H9 (cell line): ENCODE data around the gene TCEA2. TPM values are rescaled to one million over a fixed set of nuclear protein-coding genes. Genes with fewer than 3 reads are reported as not detected.

Experiments used
- DNase-seq: peaks from one replicate; pipeline ENCODE4 v3.0.0-alpha.2; 2017
- H2AFZ ChIP-seq: one replicate; pipeline ENCODE4 v1.6.1; 2013; ENCODE audit warnings: mild to moderate bottlenecking, low read length, control low read depth, moderate library complexity
- H2AK5ac ChIP-seq: 2 replicates; pipeline ENCODE4 v1.6.1; 2013; ENCODE audit warnings: low read length, control low read depth, mixed read lengths; ENCODE audit not compliant: insufficient read length
- H2BK120ac ChIP-seq: one replicate; pipeline ENCODE4 v1.6.1; 2013; ENCODE audit warnings: low read depth, mild to moderate bottlenecking, low read length, control low read depth, inconsistent platforms; ENCODE audit not compliant: poor library complexity, severe bottlenecking
- H2BK12ac ChIP-seq: 2 replicates; pipeline ENCODE4 v1.6.1; 2013; ENCODE audit warnings: low read length, control low read depth, mixed read lengths, low read depth; ENCODE audit not compliant: insufficient read length
- H2BK15ac ChIP-seq: 2 replicates; pipeline ENCODE4 v1.6.1; 2013; ENCODE audit warnings: low read depth, low read length, control low read depth
- H2BK20ac ChIP-seq: one replicate; pipeline ENCODE4 v1.6.1; 2013; ENCODE audit warnings: low read depth, mild to moderate bottlenecking, low read length, control low read depth, inconsistent platforms; ENCODE audit not compliant: poor library complexity, severe bottlenecking
- H2BK5ac ChIP-seq: 2 replicates; pipeline ENCODE4 v1.6.1; 2013; ENCODE audit warnings: low read length, control low read depth, mixed read lengths; ENCODE audit not compliant: insufficient read length
- H3K14ac ChIP-seq: 2 replicates; pipeline ENCODE4 v1.6.1; 2013; ENCODE audit warnings: low read length, control low read depth; ENCODE audit not compliant: insufficient read depth
- H3K18ac ChIP-seq: 2 replicates; pipeline ENCODE4 v1.6.1; 2013; ENCODE audit warnings: low read depth, mild to moderate bottlenecking, mixed read lengths, low read length, control low read depth; ENCODE audit not compliant: insufficient read length
- H3K23ac ChIP-seq: 2 replicates; pipeline ENCODE4 v1.6.1; 2013; ENCODE audit warnings: low read length, control low read depth, mixed read lengths, low read depth; ENCODE audit not compliant: insufficient read length
- H3K23me2 ChIP-seq: 2 replicates; pipeline ENCODE4 v1.6.1; 2013; ENCODE audit warnings: low read depth, mild to moderate bottlenecking, mixed read lengths, low read length, control low read depth; ENCODE audit not compliant: insufficient read length, poor library complexity, severe bottlenecking
- H3K27ac ChIP-seq: 2 replicates; pipeline ENCODE4 v1.5.1; 2013; ENCODE audit warnings: low read length, control low read depth, mixed read lengths, low read depth; ENCODE audit not compliant: insufficient read length
- H3K27me3 ChIP-seq: 2 replicates; pipeline ENCODE4 v1.6.1; 2013; ENCODE audit warnings: low read length, control low read depth, inconsistent platforms; ENCODE audit not compliant: insufficient read depth
- H3K4ac ChIP-seq: 2 replicates; pipeline ENCODE4 v1.6.1; 2013; ENCODE audit warnings: low read depth, mild to moderate bottlenecking, control low read depth, inconsistent platforms, low read length, moderate library complexity
- H3K4me1 ChIP-seq: 2 replicates; pipeline ENCODE4 v1.6.1; 2013; ENCODE audit warnings: low read length, control low read depth, inconsistent platforms; ENCODE audit not compliant: insufficient read depth
- H3K4me2 ChIP-seq: 2 replicates; pipeline ENCODE4 v1.6.1; 2013; ENCODE audit warnings: low read length, control low read depth, mixed read lengths; ENCODE audit not compliant: insufficient read length, insufficient read depth
- H3K56ac ChIP-seq: 2 replicates; pipeline ENCODE4 v1.6.1; 2013; ENCODE audit warnings: low read depth, mild to moderate bottlenecking, mixed read lengths, low read length, control low read depth; ENCODE audit not compliant: insufficient read length
- H3K79me1 ChIP-seq: 2 replicates; pipeline ENCODE4 v1.6.1; 2013; ENCODE audit warnings: low read depth, mild to moderate bottlenecking, moderate library complexity, low read length, control low read depth, inconsistent platforms; ENCODE audit not compliant: insufficient read depth, poor library complexity, severe bottlenecking
- H3K79me2 ChIP-seq: 2 replicates; pipeline ENCODE4 v1.6.1; 2013; ENCODE audit warnings: low read length, control low read depth, inconsistent platforms; ENCODE audit not compliant: insufficient read depth
- H3K9ac ChIP-seq: 2 replicates; pipeline ENCODE4 v1.6.1; 2013; ENCODE audit warnings: low read length, control low read depth, mixed read lengths; ENCODE audit not compliant: insufficient read length; ENCODE audit errors: extremely low read depth
- H3K9me3 ChIP-seq: one replicate; pipeline ENCODE4 v1.6.1; 2013; ENCODE audit warnings: low read depth, low read length, inconsistent platforms; ENCODE audit not compliant: control insufficient read depth
- H3T11ph ChIP-seq: one replicate; pipeline ENCODE4 v1.6.1; 2013; ENCODE audit warnings: mild to moderate bottlenecking, low read length, control low read depth, inconsistent platforms
- H4K20me1 ChIP-seq: one replicate; pipeline ENCODE4 v1.6.1; 2013; ENCODE audit not compliant: control insufficient read depth, insufficient read length, insufficient read depth
- H4K5ac ChIP-seq: 2 replicates; pipeline ENCODE4 v1.6.1; 2013; ENCODE audit warnings: low read depth, mild to moderate bottlenecking, mixed read lengths, low read length, control low read depth; ENCODE audit not compliant: insufficient read length
- H4K8ac ChIP-seq: replicated peaks from 2 replicates; pipeline ENCODE4 v1.6.1; 2013; ENCODE audit warnings: low read length, control low read depth, mixed read lengths, low read depth; ENCODE audit not compliant: insufficient read length
- H4K91ac ChIP-seq: 2 replicates; pipeline ENCODE4 v1.6.1; 2013; ENCODE audit warnings: low read depth, mild to moderate bottlenecking, moderate library complexity, mixed read lengths, low read length, control low read depth; ENCODE audit not compliant: insufficient read length
- H3K27ac Mint-ChIP-seq, 3 experiments: 2 replicates in 2 of 3; 3 replicates in 1 of 3; pipeline ENCODE4 v1.8.0; 2020 to 2021; ENCODE audit warnings: mixed read lengths in 3 of 3, mild to moderate bottlenecking in 1 of 3, moderate library complexity in 1 of 3
- H3K27me3 Mint-ChIP-seq: 2 replicates; pipeline ENCODE4 v1.8.0; 2021; ENCODE audit warnings: low read depth, mild to moderate bottlenecking, moderate library complexity, mixed read lengths
- H3K36me3 Mint-ChIP-seq, 3 experiments: 2 replicates in 2 of 3; 3 replicates in 1 of 3; pipeline ENCODE4 v1.8.0; 2020 to 2021; ENCODE audit warnings: low read depth in 3 of 3, mixed read lengths in 3 of 3; ENCODE audit not compliant: insufficient read depth in 1 of 3
- H3K4me1 Mint-ChIP-seq, 2 experiments: 2 replicates each; pipeline ENCODE4 v1.8.0; 2020; ENCODE audit warnings: mixed read lengths in 2 of 2
- H3K4me3 Mint-ChIP-seq, 2 experiments: 2 replicates in 1 of 2; 3 replicates in 1 of 2; pipeline ENCODE4 v1.8.0; 2020 to 2021; ENCODE audit warnings: mild to moderate bottlenecking in 2 of 2, mixed read lengths in 2 of 2, moderate library complexity in 1 of 2
- H3K9me3 Mint-ChIP-seq, 2 experiments: 2 replicates in 1 of 2; 3 replicates in 1 of 2; pipeline ENCODE4 v1.8.0; 2020; ENCODE audit warnings: mild to moderate bottlenecking in 2 of 2, mixed read lengths in 2 of 2, moderate library complexity in 1 of 2
- WGBS: extraction: QIAGEN DNeasy Blood & Tissue Kit; methylation state at CpG from one replicate; pipeline ENCODE4 v1.1.7; 2013; ENCODE audit warnings: missing lambda C conversion rate, low lambda C conversion rate, mixed read lengths; ENCODE audit not compliant: insufficient read length; ENCODE audit errors: extremely low coverage; 5-methylcytosine and 5-hydroxymethylcytosine counted together
- total RNA-seq: library from RNA; stranded (reverse); gene quantifications from 2 replicates; pipeline ENCODE4 v1.2.1, GENCODE V29; 2021
- TF ChIP-seq, protein P1 (sequence below): fragments of 200-600 bp; sonication (generic); conservative IDR thresholded peaks from 3 replicates; pipeline ENCODE4 v1.8.0; 2021; ENCODE audit warnings: antibody characterized with exemption, mild to moderate bottlenecking

The TCEA2 gene
- total RNA-seq, 1 experiment from 2014 or later: 51.7 TPM

DNA sequence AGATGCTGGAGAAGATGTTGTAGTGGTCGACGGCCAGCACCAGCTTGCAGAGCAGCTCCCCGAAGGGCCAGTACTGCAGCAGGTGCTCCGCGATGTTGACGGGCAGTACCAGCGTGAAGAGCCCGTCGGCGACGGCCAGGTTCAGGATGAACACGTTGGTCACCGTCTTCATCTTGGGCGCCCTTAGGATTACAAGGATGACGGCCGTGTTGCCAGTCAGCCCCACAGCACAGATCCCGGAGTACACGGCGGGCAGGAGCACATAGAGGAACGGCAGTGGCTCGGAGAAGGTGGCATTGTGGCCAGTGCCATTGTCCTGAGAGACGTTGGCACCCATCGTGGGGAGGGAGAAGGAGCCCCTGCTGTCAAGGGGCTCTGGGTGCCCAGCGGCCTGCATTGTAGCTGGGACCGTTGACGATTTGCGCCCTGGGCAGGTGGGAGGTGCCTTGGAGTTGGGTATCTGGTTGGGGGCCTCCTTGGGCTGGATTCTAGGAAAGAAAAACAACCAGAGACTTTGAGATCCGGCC, 43.5 kb downstream of the TCEA2 start:
- no peak overlapping the region for H2AFZ ChIP-seq
- H3K23me2 ChIP-seq: no peaks in the 10 kb centered on the region
- peaks cover 3% of the 10 kb centered on the region; the same call in 1 of the 2 replicates for H3K27me3 ChIP-seq
- Mint-ChIP-seq H3K9me3 (no peaks in the 10 kb centered on the region), H3K27me3 (peaks cover 29% of the 10 kb centered on the region), H3K27ac (peak overlapping the region in 1 of 3 experiments; percentile 27; a peak in 1 of 7 replicates), H3K4me3 (no peak overlapping the region; a peak in 1 of 5 replicates), H3K36me3 (no peaks in the 10 kb centered on the region), H3K4me1 (peaks cover 9 to 14% of the 10 kb centered on the region in 2 experiments; a peak in 3 of 4 replicates)
- no peak overlapping the region for H3K9ac ChIP-seq
- H4K91ac ChIP-seq: no peak overlapping the region
- H2AK5ac ChIP-seq: no peak overlapping the region
- H3T11ph ChIP-seq: no peak overlapping the region
- no peak overlapping the region for H4K5ac ChIP-seq
- H3K79me2 ChIP-seq: no peaks in the 10 kb centered on the region
- H3K23ac ChIP-seq: no peak overlapping the region
- no peak overlapping the region for H2BK20ac ChIP-seq
- DNase-seq: no peak
- TF ChIP-seq, protein P1, sequence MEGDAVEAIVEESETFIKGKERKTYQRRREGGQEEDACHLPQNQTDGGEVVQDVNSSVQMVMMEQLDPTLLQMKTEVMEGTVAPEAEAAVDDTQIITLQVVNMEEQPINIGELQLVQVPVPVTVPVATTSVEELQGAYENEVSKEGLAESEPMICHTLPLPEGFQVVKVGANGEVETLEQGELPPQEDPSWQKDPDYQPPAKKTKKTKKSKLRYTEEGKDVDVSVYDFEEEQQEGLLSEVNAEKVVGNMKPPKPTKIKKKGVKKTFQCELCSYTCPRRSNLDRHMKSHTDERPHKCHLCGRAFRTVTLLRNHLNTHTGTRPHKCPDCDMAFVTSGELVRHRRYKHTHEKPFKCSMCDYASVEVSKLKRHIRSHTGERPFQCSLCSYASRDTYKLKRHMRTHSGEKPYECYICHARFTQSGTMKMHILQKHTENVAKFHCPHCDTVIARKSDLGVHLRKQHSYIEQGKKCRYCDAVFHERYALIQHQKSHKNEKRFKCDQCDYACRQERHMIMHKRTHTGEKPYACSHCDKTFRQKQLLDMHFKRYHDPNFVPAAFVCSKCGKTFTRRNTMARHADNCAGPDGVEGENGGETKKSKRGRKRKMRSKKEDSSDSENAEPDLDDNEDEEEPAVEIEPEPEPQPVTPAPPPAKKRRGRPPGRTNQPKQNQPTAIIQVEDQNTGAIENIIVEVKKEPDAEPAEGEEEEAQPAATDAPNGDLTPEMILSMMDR: no peak
- H3K56ac ChIP-seq: no peak overlapping the region
- H2BK5ac ChIP-seq: no peak overlapping the region
- no peak overlapping the region for H3K14ac ChIP-seq
- no peak overlapping the region for H3K27ac ChIP-seq
- H3K79me1 ChIP-seq: no peaks in the 10 kb centered on the region
- H2BK120ac ChIP-seq: no peak overlapping the region
- no peak overlapping the region for H2BK15ac ChIP-seq
- H3K9me3 ChIP-seq: no peaks in the 10 kb centered on the region
- H3K4me2 ChIP-seq: no peak overlapping the region
- H3K4me1 ChIP-seq: no peaks in the 10 kb centered on the region
- no peak overlapping the region for H3K18ac ChIP-seq
- WGBS: no CpG with 5 or more reads among the region's 28 CpGs
- no peaks in the 10 kb centered on the region for H4K20me1 ChIP-seq
- no peak overlapping the region for H4K8ac ChIP-seq
- no peak overlapping the region for H2BK12ac ChIP-seq
- no peak overlapping the region for H3K4ac ChIP-seq
